ENCODE measurements around the gene AP3B1. TPM values are rescaled to one million over a fixed set of nuclear protein-coding genes. Genes with fewer than 3 reads are reported as not detected.

AP3B1 gene
- total and polyA plus RNA-seq, 3 experiments from 2014 or later: 27.1 to 41.1 (median 40.3) TPM

- Mint-ChIP-seq H3K4me3 (no peak overlapping the region), H3K27ac (no peak overlapping the region), H3K36me3 (peaks cover 0 to 8% (median 0%) of the 10 kb centered on the region in 3 donors), H3K27me3 (no peaks in the 10 kb centered on the region), H3K4me1 (peaks cover 23 to 52% (median 50%) of the 10 kb centered on the region in 3 donors), H3K9me3 (no peaks in the 10 kb centered on the region)
- Histone ChIP-seq H3K27me3 (ENCODE audit: insufficient read depth, low read length, poor library complexity, severe bottlenecking) (no peaks in the 10 kb centered on the region), H3K4me1 (ENCODE audit: insufficient read depth, low read length) (no peaks in the 10 kb centered on the region), H3K4me3 (ENCODE audit: low read length) (no peak overlapping the region), H3K9me3 (ENCODE audit: low read length) (no peaks in the 10 kb centered on the region), H3K27ac (ENCODE audit: low read depth, low read length) (no peak overlapping the region), H3K36me3 (ENCODE audit: insufficient read depth, low read length) (no peaks in the 10 kb centered on the region)
- ChIA-PET POLR2A (no interaction called here), CTCF (no interaction called here)
- no peak for DNase-seq
These were observed 18.4 kb downstream of the AP3B1 start for GRCh38 chr5:78275998-78276543.

DNA sequence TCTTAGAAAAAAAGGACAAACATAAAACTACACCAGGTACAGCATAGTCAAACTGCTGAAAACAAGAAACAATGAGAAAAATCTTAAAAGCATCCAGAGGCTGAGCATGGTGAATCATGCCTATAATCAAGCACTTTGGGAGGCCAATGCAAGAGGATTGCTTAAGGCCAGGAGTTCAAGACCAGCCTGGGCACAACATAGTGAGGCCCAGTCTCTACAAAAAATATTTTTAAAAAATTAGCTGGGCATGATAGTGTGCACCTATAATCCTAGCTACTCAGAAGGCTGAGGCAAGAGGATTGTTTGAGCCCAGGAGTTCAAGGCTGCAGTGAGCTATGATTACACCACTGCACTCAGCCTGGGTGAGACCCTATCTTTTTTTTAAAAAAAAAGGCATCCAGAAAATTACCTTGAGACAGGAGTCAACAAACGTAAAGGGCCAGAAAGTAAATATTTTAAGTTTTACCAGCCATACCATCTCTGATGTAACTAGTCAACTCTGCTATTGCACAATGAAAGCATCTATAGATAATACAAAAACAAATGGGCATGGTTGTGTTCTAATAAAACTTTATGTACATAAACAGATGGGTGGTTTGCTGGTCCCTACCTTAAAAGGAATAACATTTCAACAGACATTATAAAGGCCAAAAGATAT is 19.8 kb downstream of the AP3B1 start:
- Mint-ChIP-seq H3K27ac (no peak overlapping the region), H3K4me1 (peaks cover 22 to 52% (median 50%) of the 10 kb centered on the region in 3 donors), H3K9me3 (no peaks in the 10 kb centered on the region), H3K27me3 (no peaks in the 10 kb centered on the region), H3K36me3 (peaks cover 0 to 8% (median 0%) of the 10 kb centered on the region in 3 donors), H3K4me3 (no peak overlapping the region)
- Histone ChIP-seq H3K4me3 (ENCODE audit: low read length) (no peak overlapping the region), H3K36me3 (ENCODE audit: insufficient read depth, low read length) (no peaks in the 10 kb centered on the region), H3K9me3 (ENCODE audit: low read length) (no peaks in the 10 kb centered on the region), H3K27ac (ENCODE audit: low read depth, low read length) (no peak overlapping the region), H3K4me1 (ENCODE audit: insufficient read depth, low read length) (no peaks in the 10 kb centered on the region), H3K27me3 (ENCODE audit: insufficient read depth, low read length, poor library complexity, severe bottlenecking) (no peaks in the 10 kb centered on the region)
- DNase-seq: no peak
- ChIA-PET POLR2A (no interaction called here), CTCF (no interaction called here)

DNA sequence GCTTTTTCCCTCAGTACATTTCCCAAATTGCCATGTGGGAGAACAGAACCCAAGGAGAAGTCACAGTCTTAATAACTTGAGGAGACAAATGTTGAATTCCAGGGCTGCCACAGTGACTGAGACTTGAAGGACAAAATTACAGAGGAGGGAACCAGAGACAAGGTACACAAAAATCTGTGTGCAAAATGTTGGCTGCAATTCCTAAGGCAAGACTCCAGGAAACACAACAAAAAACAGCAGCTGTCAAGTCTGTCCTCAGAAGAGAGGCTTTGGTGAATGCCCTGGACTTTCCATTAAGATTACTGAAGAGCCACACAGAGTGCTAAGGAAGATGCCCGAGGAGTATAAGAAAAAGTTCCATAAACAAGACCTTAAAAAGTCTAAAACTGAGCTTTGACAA is 21.1 kb downstream of the AP3B1 start:
- POLR2A ChIA-PET: no interaction called here
- no peak overlapping the region for H3K27ac ChIP-seq (ENCODE audit: low read depth, low read length)
- H3K9me3 Mint-ChIP-seq: no peaks in the 10 kb centered on the region
- no peaks in the 10 kb centered on the region for H3K9me3 ChIP-seq (ENCODE audit: low read length)
- no peak overlapping the region for H3K4me3 Mint-ChIP-seq
- CTCF ChIA-PET: interaction anchor here (0.7 to 1.1 kb wide), 2 partner anchors 27 to 1810 kb away, joined by 3 to 8 read pairs; no protein-coding TSS in a partner anchor
- peaks cover 26 to 61% (median 59%) of the 10 kb centered on the region in 3 donors for H3K4me1 Mint-ChIP-seq
- H3K4me3 ChIP-seq (ENCODE audit: low read length): no peak overlapping the region
- peaks cover 0 to 8% (median 0%) of the 10 kb centered on the region in 3 donors for H3K36me3 Mint-ChIP-seq
- H3K4me1 ChIP-seq (ENCODE audit: insufficient read depth, low read length): no peaks in the 10 kb centered on the region
- H3K27me3 Mint-ChIP-seq: no peaks in the 10 kb centered on the region
- no peaks in the 10 kb centered on the region for H3K36me3 ChIP-seq (ENCODE audit: insufficient read depth, low read length)
- peak overlapping the region in 2 of 8 donors; percentile 54 to 78 for H3K27ac Mint-ChIP-seq
- no peak for DNase-seq
- H3K27me3 ChIP-seq (ENCODE audit: insufficient read depth, low read length, poor library complexity, severe bottlenecking): no peaks in the 10 kb centered on the region

DNA sequence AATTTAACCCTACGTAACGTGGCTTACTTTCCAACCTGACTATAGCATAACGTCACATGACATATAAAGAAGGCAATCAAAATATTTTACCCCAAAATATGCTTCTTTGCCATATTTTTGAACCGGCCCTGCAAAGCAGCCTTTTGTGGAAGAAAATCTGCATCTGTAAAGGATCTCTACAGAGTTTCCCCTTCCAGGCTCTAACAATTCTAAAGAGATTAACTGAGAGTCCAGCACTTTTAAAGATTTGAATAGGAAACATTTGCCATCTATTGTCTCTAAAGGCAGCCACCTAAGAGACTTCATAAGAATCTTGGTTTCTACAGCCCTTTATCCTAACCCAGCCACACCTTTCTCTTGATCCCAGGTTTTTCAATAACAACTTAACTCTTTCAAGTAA is 22.7 kb downstream of the AP3B1 start:
- Histone ChIP-seq H3K27ac (ENCODE audit: low read depth, low read length) (no peak overlapping the region), H3K36me3 (ENCODE audit: insufficient read depth, low read length) (no peaks in the 10 kb centered on the region), H3K4me1 (ENCODE audit: insufficient read depth, low read length) (no peaks in the 10 kb centered on the region), H3K27me3 (ENCODE audit: insufficient read depth, low read length, poor library complexity, severe bottlenecking) (no peaks in the 10 kb centered on the region), H3K4me3 (ENCODE audit: low read length) (no peak overlapping the region), H3K9me3 (ENCODE audit: low read length) (no peaks in the 10 kb centered on the region)
- Mint-ChIP-seq H3K36me3 (peaks cover 0 to 10% (median 0%) of the 10 kb centered on the region in 3 donors), H3K9me3 (no peaks in the 10 kb centered on the region), H3K27ac (peak overlapping the region in 3 of 8 donors; percentile 2 to 26 (median 8)), H3K4me3 (no peak overlapping the region), H3K27me3 (no peaks in the 10 kb centered on the region), H3K4me1 (peaks cover 21 to 52% (median 49%) of the 10 kb centered on the region in 3 donors)
- CTCF ChIA-PET: no interaction called here
- POLR2A ChIA-PET: no interaction called here
- DNase-seq: no peak

GRCh38 chr5:78269088-78269703 is 25.3 kb downstream of the AP3B1 start:
- no peaks in the 10 kb centered on the region for H3K36me3 ChIP-seq (ENCODE audit: insufficient read depth, low read length)
- ChIA-PET POLR2A (no interaction called here), CTCF (interaction anchor here (0.6 to 1.5 kb wide), 2 partner anchors 15 to 1401 kb away, joined by 3 to 4 read pairs; no protein-coding TSS in a partner anchor)
- H3K4me3 ChIP-seq (ENCODE audit: low read length): no peak overlapping the region
- H3K9me3 Mint-ChIP-seq: no peaks in the 10 kb centered on the region
- H3K4me1 Mint-ChIP-seq: peaks cover 14 to 46% (median 38%) of the 10 kb centered on the region in 3 donors
- peaks cover 4 to 30% (median 7%) of the 10 kb centered on the region in 3 donors for H3K36me3 Mint-ChIP-seq
- no peaks in the 10 kb centered on the region for H3K9me3 ChIP-seq (ENCODE audit: low read length)
- H3K27me3 ChIP-seq (ENCODE audit: insufficient read depth, low read length, poor library complexity, severe bottlenecking): no peaks in the 10 kb centered on the region
- peak in 2 of 5 donors; percentile 6 to 17 for DNase-seq
- no peak overlapping the region for H3K4me3 Mint-ChIP-seq
- no peak overlapping the region for H3K27ac ChIP-seq (ENCODE audit: low read depth, low read length)
- no peaks in the 10 kb centered on the region for H3K4me1 ChIP-seq (ENCODE audit: insufficient read depth, low read length)
- H3K27me3 Mint-ChIP-seq: no peaks in the 10 kb centered on the region
- H3K27ac Mint-ChIP-seq: no peak overlapping the region

- ChIA-PET POLR2A (no interaction called here), CTCF (interaction anchor here (0.6 to 1.5 kb wide), 3 partner anchors 14 to 1400 kb away, joined by 3 to 4 read pairs (median 4); no protein-coding TSS in a partner anchor)
- Histone ChIP-seq H3K36me3 (ENCODE audit: insufficient read depth, low read length) (peaks cover 3% of the 10 kb centered on the region), H3K27ac (ENCODE audit: low read depth, low read length) (no peak overlapping the region), H3K4me3 (ENCODE audit: low read length) (no peak overlapping the region), H3K4me1 (ENCODE audit: insufficient read depth, low read length) (no peaks in the 10 kb centered on the region), H3K9me3 (ENCODE audit: low read length) (no peaks in the 10 kb centered on the region), H3K27me3 (ENCODE audit: insufficient read depth, low read length, poor library complexity, severe bottlenecking) (no peaks in the 10 kb centered on the region)
- Mint-ChIP-seq H3K36me3 (peaks cover 4 to 38% (median 7%) of the 10 kb centered on the region in 3 donors), H3K27ac (no peak overlapping the region), H3K27me3 (no peaks in the 10 kb centered on the region), H3K9me3 (no peaks in the 10 kb centered on the region), H3K4me3 (no peak overlapping the region), H3K4me1 (peaks cover 11 to 38% (median 29%) of the 10 kb centered on the region in 3 donors)
- no peak for DNase-seq
These were observed 26.1 kb downstream of the AP3B1 start for GRCh38 chr5:78268356-78268755.

- Histone ChIP-seq H3K27ac (ENCODE audit: low read depth, low read length) (no peak overlapping the region), H3K9me3 (ENCODE audit: low read length) (no peaks in the 10 kb centered on the region), H3K36me3 (ENCODE audit: insufficient read depth, low read length) (peaks cover 4% of the 10 kb centered on the region), H3K27me3 (ENCODE audit: insufficient read depth, low read length, poor library complexity, severe bottlenecking) (no peaks in the 10 kb centered on the region), H3K4me1 (ENCODE audit: insufficient read depth, low read length) (no peaks in the 10 kb centered on the region), H3K4me3 (ENCODE audit: low read length) (no peak overlapping the region)
- H3K27me3 Mint-ChIP-seq: no peaks in the 10 kb centered on the region
- no peaks in the 10 kb centered on the region for H3K9me3 Mint-ChIP-seq
- POLR2A ChIA-PET: no interaction called here
- no peak for DNase-seq
- no peak overlapping the region for H3K4me3 Mint-ChIP-seq
- peaks cover 8 to 16% (median 16%) of the 10 kb centered on the region in 3 donors for H3K4me1 Mint-ChIP-seq
- CTCF ChIA-PET: no interaction called here
- H3K36me3 Mint-ChIP-seq: peaks cover 4 to 47% (median 12%) of the 10 kb centered on the region in 3 donors
- no peak overlapping the region for H3K27ac Mint-ChIP-seq
These were observed 29.3 kb downstream of the AP3B1 start for GRCh38 chr5:78265163-78265562.

- peaks cover 4% of the 10 kb centered on the region for H3K36me3 ChIP-seq (ENCODE audit: insufficient read depth, low read length)
- Mint-ChIP-seq H3K36me3 (peaks cover 4 to 50% (median 12%) of the 10 kb centered on the region in 3 donors), H3K27me3 (no peaks in the 10 kb centered on the region), H3K9me3 (no peaks in the 10 kb centered on the region), H3K27ac (no peak overlapping the region), H3K4me3 (no peak overlapping the region), H3K4me1 (peaks cover 8 to 19% (median 16%) of the 10 kb centered on the region in 3 donors)
- no peaks in the 10 kb centered on the region for H3K4me1 ChIP-seq (ENCODE audit: insufficient read depth, low read length)
- CTCF ChIA-PET: no interaction called here
- no peak overlapping the region for H3K4me3 ChIP-seq (ENCODE audit: low read length)
- no peaks in the 10 kb centered on the region for H3K9me3 ChIP-seq (ENCODE audit: low read length)
- H3K27ac ChIP-seq (ENCODE audit: low read depth, low read length): no peak overlapping the region
- no peaks in the 10 kb centered on the region for H3K27me3 ChIP-seq (ENCODE audit: insufficient read depth, low read length, poor library complexity, severe bottlenecking)
- POLR2A ChIA-PET: no interaction called here
- no peak for DNase-seq
These were observed 29.9 kb downstream of the AP3B1 start for GRCh38 chr5:78264600-78264999.

Measured in CD8-positive, alpha-beta memory T cell (primary cell).